Measurements from ENCODE around the gene FREY1. TPM values are rescaled to one million over a fixed set of nuclear protein-coding genes. Genes with fewer than 3 reads are reported as not detected.

FREY1 gene
- total and polyA plus RNA-seq, 8 donors: 0.33 to 9.9 (median 3.6) TPM; not detected in 4

GRCh38 chr11:45930951-45931570, 24.0 kb upstream of the FREY1 start:
- Histone ChIP-seq H3K4me1 (peaks cover 6 to 45% (median 42%) of the 10 kb centered on the region in 4 donors), H3K9me3 (no peaks in the 10 kb centered on the region), H3K27me3 (peaks cover 0 to under 1% (median 0%) of the 10 kb centered on the region in 3 donors), H3K4me3 (no peak overlapping the region), H3K36me3 (peaks cover 23 to 52% (median 51%) of the 10 kb centered on the region in 4 donors), H3K27ac (peak overlapping the region in 1 of 5 donors; percentile 65)
- WGBS, 5 donors: 84 to 93% (median 89%) methylated on average over 7 to 8 of the region's 8 CpGs
- TF ChIP-seq POLR2AphosphoS5 (IDR thresholded peaks at IDR 0.05): no peak
- TF ChIP-seq CTCF (IDR thresholded peaks at IDR 0.05): no peak
- no peak for TF ChIP-seq EP300 (IDR thresholded peaks at IDR 0.05)
- TF ChIP-seq POLR2A (IDR thresholded peaks at IDR 0.05): no peak
- DNase-seq: no peak
- intact Hi-C loops (cut with DNase I; ENCODE audit: low total_unique reads): no loop called here

- 27 to 56% (median 38%) methylated on average over 12 to 14 of the region's 14 CpGs for WGBS, 5 donors
- peak overlapping the region in 3 of 5 donors; percentile 3 to 65 (median 26) for H3K27ac ChIP-seq
- no peaks in the 10 kb centered on the region for H3K9me3 ChIP-seq
- H3K36me3 ChIP-seq: peaks cover 19 to 44% (median 42%) of the 10 kb centered on the region in 4 donors
- peaks cover 6 to 45% (median 42%) of the 10 kb centered on the region in 4 donors for H3K4me1 ChIP-seq
- peaks cover 0 to 6% (median 0%) of the 10 kb centered on the region in 3 donors for H3K27me3 ChIP-seq
- DNase-seq: peak; percentile 84 to 86
- intact Hi-C loops (cut with DNase I; ENCODE audit: low total_unique reads): no loop called here
- no peak for TF ChIP-seq CTCF (IDR thresholded peaks at IDR 0.05)
- no peak for TF ChIP-seq POLR2A (IDR thresholded peaks at IDR 0.05)
- TF ChIP-seq POLR2AphosphoS5 (IDR thresholded peaks at IDR 0.05): peak in 2 of 3 donors; percentile 20 to 70
- TF ChIP-seq EP300 (IDR thresholded peaks at IDR 0.05): no peak
- no peak overlapping the region for H3K4me3 ChIP-seq
Measured at GRCh38 chr11:45930031-45930794, 23.1 kb upstream of the FREY1 start.

- intact Hi-C loops (cut with DNase I; ENCODE audit: low total_unique reads): no loop called here
- no peak overlapping the region for H3K4me3 ChIP-seq
- H3K27me3 ChIP-seq: peaks cover 0 to 13% (median 0%) of the 10 kb centered on the region in 3 donors
- H3K27ac ChIP-seq: peak overlapping the region in 3 of 5 donors; percentile 3 to 65 (median 26)
- whole genome bisulfite sequencing, 5 donors: 60 to 78% (median 63%) methylated on average over 10 of the region's 10 CpGs
- H3K9me3 ChIP-seq: no peaks in the 10 kb centered on the region
- H3K36me3 ChIP-seq: peaks cover 13 to 37% (median 36%) of the 10 kb centered on the region in 4 donors
- TF ChIP-seq POLR2AphosphoS5 (IDR thresholded peaks at IDR 0.05): no peak
- no peak for TF ChIP-seq CTCF (IDR thresholded peaks at IDR 0.05)
- TF ChIP-seq POLR2A (IDR thresholded peaks at IDR 0.05): no peak
- TF ChIP-seq EP300 (IDR thresholded peaks at IDR 0.05): no peak
- peaks cover 6 to 42% (median 36%) of the 10 kb centered on the region in 4 donors for H3K4me1 ChIP-seq
- no peak for DNase-seq
Measured at GRCh38 chr11:45929486-45930030, 22.5 kb upstream of the FREY1 start.

- peaks cover 4 to 29% (median 27%) of the 10 kb centered on the region in 4 donors for H3K36me3 ChIP-seq
- TF ChIP-seq EP300 (IDR thresholded peaks at IDR 0.05) (no peak), POLR2AphosphoS5 (IDR thresholded peaks at IDR 0.05) (no peak), POLR2A (IDR thresholded peaks at IDR 0.05) (no peak), CTCF (IDR thresholded peaks at IDR 0.05) (no peak)
- H3K4me1 ChIP-seq: peaks cover 0 to 33% (median 28%) of the 10 kb centered on the region in 4 donors
- no peak overlapping the region for H3K4me3 ChIP-seq
- H3K9me3 ChIP-seq: no peaks in the 10 kb centered on the region
- no peak for DNase-seq
- WGBS, 5 donors: 77 to 87% (median 83%) methylated on average over 13 of the region's 13 CpGs
- intact Hi-C loops (cut with DNase I; ENCODE audit: low total_unique reads): no loop called here
- no peak overlapping the region for H3K27ac ChIP-seq
- H3K27me3 ChIP-seq: peaks cover 0 to 20% (median 0%) of the 10 kb centered on the region in 3 donors
Measured at GRCh38 chr11:45928535-45929215, 21.6 kb upstream of the FREY1 start.

All from stomach (tissue), 9 donors.